GM21737 (cell line): ENCODE measurements around the gene CBLC.
"Not testable (repeated sequence)": the region's sequence is repeated elsewhere in the genome, so short reads cannot be mapped to it uniquely, and the experiment has no call there.

Source experiments
- ATAC-seq: cut with Tn5 transposase; IDR thresholded peaks from one replicate; pipeline ENCODE4 v1.9.1; 2021; ENCODE audit warnings: mild to moderate bottlenecking, moderate library complexity; ENCODE audit not compliant: unreplicated experiment

The CBLC gene

GRCh38 chr19:44818466-44819031 is 40.9 kb downstream of the CBLC start:
- ATAC-seq, result no peak

DNA sequence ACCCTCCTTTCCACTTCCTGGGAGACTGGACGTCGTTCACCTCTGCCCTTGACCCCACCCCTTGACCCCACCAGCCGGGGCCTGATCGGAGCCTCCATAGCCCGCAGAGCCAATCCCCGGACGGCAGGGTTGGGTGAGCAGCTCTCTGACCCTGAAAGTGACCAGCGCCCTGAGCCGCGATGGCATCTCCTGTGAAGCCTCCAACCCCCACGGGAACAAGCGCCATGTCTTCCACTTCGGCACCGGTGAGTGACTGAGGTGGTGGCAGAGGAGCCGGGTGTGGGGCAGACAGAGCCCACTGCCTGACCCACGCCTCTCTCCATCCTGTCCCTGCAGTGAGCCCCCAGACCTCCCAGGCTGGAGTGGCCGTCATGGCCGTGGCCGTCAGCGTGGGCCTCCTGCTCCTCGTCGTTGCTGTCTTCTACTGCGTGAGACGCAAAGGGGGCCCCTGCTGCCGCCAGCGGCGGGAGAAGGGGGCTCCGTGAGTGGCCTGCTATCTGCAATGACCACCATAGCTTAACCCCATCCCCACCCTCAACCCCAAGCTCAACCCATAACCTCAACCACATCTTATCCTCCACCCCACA is 41.6 kb downstream of the CBLC start:
- no peak for ATAC-seq

GRCh38 chr19:44820648-44821609 is 43.2 kb downstream of the CBLC start:
- no peak for ATAC-seq

- ATAC-seq, result no peak
Measured at GRCh38 chr19:44822177-44822576, 44.5 kb downstream of the CBLC start.

DNA sequence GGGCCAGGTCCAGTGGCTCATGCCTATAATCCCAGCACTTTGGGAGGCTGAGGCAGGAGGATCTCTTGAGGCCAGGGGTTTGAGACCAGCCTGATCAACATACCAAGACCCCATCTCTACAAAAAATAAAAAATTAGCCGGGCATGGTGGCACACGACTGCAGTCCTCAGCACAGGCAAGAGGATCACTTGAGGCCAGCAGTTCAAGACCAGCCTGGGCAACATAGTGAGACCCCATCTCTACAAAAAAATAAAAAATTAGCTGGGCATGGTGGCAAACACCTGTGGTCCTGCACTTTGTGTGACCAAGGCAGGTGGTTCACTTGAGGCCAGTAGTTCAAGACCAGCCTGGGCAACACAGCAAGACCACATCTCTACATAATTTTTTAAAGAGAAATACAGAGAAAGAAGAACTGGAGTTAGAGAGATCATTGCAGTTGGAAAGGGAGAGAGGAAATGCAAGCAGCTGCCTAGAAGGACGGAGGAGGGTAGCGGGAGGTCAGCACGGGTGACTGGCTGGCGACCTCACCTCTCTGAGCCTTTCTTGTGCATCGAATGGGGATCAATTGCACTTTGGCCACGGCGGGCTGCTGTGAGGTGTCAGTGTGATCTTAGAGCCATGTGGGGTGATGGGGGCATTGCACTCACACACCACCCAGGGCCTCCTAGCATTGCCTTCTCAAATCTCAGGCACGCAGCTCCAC is 45.1 kb downstream of the CBLC start:
- ATAC-seq, result no peak

DNA sequence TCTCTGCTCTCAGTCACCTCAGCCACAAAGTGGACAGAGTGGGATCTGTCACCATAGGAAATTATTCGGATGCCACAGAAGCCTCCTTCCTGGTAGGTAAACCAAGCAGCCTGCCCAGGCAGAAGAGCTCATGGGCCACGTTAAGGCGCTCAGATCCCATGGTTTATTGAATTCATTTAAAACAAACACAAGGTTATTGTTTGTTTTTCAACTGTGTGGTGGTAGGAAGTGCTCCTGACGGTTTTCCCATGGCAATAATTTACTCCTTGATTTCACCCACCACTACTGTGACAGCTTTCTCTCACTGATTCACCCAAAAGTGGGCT is 45.6 kb downstream of the CBLC start:
- no peak for ATAC-seq

GRCh38 chr19:44824761-44825160 is 47.1 kb downstream of the CBLC start:
- no peak for ATAC-seq

DNA sequence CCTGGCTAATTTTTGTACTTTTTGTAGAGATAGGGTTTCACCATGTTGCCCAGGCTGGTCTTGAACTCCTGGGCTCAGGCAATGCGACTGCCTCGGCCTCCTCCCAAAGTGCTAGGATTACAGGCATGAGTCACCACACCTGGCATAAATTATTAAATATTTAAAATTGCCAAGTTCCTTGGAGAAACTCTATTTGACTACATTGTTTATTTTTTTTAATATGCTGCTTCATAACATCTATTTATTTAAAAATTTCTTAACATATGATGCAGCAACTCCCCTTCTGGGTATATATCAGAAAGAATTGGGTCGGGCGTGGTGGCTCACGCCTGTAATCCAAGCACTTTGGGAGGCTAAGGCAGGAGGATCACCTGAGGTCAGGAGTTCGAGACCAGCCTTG is 55.2 kb downstream of the CBLC start:
- not testable (repeated sequence) for ATAC-seq

- not testable (repeated sequence) for ATAC-seq
Measured at GRCh38 chr19:44834399-44834798, 56.7 kb downstream of the CBLC start.

DNA sequence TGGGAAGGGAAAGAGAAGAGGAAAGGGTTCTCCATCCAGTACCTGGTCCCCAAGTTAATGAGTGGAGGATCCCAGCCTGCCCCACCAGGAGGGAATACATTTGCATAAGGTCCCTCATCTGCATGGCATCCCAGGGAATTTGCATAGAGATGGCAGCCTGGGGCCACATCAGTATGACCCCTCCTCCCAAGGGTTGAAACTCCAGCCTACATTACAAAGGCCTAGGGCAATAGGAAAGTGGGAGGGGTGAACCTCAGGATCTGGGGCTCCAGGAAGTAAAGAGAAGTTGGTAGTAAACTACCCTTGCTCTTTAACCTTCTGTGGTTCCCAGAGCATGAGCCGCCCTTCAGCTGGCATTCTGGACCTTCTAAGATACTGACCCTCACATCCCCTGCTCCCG is 61.6 kb downstream of the CBLC start:
- no peak for ATAC-seq

DNA sequence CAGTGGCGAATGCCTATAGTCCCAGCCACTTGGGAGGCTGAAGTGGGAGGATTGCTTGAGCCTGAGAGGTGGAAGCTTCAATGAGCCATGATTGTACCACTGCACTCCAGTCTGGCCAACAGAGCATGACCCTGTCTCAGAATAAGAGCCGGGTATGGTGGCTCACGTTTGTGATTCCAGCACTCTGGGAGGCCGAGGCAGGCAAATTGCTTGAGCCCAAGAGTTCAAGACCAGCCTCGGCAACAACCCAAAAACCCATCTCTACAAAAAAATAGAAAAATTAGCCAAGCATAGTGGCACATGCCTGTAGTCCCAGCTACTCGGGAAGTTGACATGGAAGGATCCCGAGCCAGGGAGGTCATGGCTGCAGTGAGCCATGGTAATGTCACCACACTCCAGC is 63.1 kb downstream of the CBLC start:
- no peak for ATAC-seq

GRCh38 chr19:44841231-44841630 is 63.5 kb downstream of the CBLC start:
- ATAC-seq, result no peak

DNA sequence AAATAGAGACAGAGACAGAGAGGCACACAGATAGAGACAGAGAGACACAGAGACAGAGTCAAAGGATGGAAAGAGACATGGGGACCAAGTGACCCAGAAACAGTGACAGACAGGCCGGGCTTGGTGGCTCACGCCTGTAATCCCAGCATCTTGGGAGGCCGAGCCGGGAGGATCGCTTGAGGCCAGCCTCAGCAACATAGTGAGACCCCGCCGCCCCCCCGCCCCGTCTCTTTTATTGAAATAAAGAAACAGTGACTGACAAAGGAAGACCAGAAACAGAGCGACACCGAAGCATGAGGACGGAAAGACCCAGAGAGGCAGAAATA is 67.6 kb downstream of the CBLC start:
- no peak for ATAC-seq

DNA sequence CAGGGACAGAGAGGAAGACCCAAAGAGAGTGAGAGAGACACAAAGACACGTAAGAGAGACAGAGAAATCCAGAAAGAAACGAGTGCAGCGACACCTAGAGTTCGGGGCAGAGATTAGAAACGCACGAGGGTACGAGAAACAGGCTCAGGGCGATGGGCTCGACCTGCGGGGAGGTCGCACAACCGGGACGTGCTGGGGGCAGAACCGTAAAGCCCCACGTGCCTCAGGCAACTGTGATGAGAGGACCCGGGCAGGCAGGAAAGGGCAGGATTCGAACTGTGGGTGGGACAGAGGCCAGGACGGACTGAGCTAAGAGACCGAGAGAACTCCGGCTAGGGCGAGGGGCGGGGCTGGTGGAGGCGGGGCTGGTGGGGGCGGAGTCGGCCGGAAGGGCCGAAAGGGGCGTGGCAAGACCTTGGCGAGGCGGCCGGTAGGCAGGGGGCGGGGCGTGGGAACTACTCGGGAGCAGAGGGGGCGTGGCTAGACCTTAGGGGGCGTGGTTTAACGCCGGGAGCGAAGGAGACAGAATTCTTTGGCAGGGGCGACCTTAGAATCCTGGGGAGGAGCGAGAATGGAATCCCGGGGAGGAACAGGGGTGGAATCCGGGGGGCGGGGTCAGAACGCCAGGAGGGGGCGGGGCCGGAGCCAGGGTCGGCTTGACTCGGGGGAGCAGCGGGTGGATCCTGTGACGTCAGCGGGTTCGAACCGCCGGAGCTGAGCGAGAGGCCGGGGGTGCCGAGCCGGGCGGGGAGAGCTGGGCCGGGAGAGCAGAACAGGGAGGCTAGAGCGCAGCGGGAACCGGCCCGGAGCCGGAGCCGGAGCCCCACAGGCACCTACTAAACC is 68.1 kb downstream of the CBLC start, which contains the start of gene NECTIN2:
Gene NECTIN2, plus strand, starts transcription at position 686 of the 843 bp plus-strand sequence. CDS start 229 bp downstream, outside the sequence.
- ATAC-seq, result no peak

DNA sequence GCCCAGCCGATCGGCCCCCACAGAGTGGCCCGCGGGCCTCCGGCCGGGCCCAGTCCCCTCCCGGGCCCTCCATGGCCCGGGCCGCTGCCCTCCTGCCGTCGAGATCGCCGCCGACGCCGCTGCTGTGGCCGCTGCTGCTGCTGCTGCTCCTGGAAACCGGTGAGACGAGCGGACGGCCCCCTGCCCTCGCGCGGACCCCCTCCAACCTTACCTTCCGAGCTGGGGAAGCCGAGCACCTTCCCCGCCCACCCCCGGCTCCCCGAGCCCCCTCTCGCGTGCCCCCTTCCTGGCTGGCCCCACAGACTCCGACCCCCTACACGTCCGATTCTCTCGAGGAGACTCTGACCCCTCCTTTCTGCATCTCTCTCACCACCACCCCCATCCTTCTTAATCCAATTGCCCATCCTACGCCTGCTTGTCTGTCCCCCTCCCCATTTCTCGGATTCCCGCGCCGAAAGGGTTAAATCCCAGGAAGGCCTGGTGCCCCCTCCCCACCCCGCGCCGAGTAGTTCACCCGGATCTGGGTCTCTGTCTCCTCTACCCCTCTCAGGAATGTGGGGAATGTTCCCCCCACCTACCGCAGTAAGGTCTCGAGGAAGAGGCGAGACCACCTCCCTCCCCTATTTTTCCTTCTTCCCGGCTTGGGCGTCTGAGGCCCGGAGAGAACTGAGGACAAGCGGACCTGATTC is 68.9 kb downstream of the CBLC start:
- ATAC-seq, result no peak

GRCh38 chr19:44847144-44848035 is 69.7 kb downstream of the CBLC start:
- ATAC-seq, result no peak

- no peak for ATAC-seq
Measured at GRCh38 chr19:44848036-44848811, 70.5 kb downstream of the CBLC start.

GRCh38 chr19:44848812-44849447 is 71.2 kb downstream of the CBLC start:
- ATAC-seq, result no peak
